ENCODE data around the gene CDCP2. TPM values are rescaled to one million over a fixed set of nuclear protein-coding genes. Genes with fewer than 3 reads are reported as not detected.

The CDCP2 gene
- total and polyA plus RNA-seq, 2 experiments from 2014 or later = not detected

DNA sequence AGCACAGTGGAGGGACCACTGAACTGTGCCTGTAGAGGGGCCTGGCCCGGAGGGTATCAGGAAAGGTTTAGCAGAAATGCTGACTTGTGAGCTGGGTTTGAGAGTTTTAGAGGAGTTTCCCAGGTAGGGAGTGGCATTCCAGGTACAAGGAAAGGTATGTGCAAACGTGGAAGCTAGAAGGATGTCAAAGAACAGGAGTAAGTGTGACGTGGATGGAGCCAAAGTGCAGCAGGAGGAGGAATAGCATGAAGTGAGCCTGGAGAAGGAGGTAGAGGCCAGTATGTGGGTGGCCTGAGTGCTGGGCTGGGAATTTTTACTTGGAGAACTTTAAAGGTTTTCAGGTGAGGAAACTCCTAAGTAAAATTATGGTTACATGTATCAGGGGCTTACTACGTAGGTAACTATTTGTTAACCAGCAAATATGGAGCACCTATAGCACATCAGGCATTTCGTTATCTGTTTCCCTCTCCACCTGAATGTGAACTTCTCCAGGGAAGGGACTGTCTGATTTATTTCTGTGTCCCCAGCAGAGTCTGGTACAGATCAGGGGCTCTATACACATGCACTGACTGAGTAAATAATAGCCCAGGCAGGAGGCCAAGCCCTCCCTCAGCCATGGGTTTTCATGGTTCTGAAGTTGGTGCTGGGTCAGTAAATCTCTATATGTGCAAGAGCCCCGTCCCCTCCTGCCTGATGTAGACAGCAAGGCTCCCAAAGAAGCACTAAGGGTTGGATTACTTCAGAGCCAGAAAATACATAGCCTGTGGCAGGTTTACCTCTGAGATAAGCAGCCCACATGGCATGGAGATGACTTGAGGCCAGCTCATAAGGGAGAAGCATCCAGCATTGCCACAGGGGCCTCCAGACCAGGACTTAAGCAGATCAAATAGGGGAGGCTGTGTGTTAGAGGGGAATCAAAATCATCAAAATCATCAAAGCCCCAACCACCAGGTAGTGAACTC is 43.4 kb downstream of the CDCP2 start:
- Histone ChIP-seq H2AFZ (no peak overlapping the region), H3K9me2 (ENCODE audit: insufficient read depth) (no peaks in the 10 kb centered on the region), H3K4me2 (no peak overlapping the region), H3K27me3 (ENCODE audit: insufficient read depth) (no peaks in the 10 kb centered on the region), H3K4me1 (ENCODE audit: insufficient read depth) (no peaks in the 10 kb centered on the region), H3K36me3 (ENCODE audit: insufficient read depth) (no peaks in the 10 kb centered on the region), H3K4me3 (no peak overlapping the region), H4K20me1 (replicated peaks; ENCODE audit: insufficient read depth) (no peaks in the 10 kb centered on the region), H3F3A (replicated peaks; ENCODE audit: low read depth) (no peaks in the 10 kb centered on the region), H3K27ac (ENCODE audit: low read depth) (no peak overlapping the region), H3K79me2 (replicated peaks; ENCODE audit: insufficient read depth) (no peaks in the 10 kb centered on the region)
- no peak for DNase-seq (ENCODE audit: low spot score)
- Mint-ChIP-seq H3K27ac (no peak overlapping the region), H3K36me3 (ENCODE audit: low read depth) (no peaks in the 10 kb centered on the region), H3K27me3 (ENCODE audit: insufficient read depth, low read depth, poor library complexity) (peaks cover 2% of the 10 kb centered on the region), H3K9me3 (no peaks in the 10 kb centered on the region; the same call in 2 of the 3 replicates), H3K4me3 (no peak overlapping the region), H3K4me1 (peaks cover 2% of the 10 kb centered on the region)
- ATAC-seq = no peak
- TF ChIP-seq CREB1 (CRISPR knock-in tag; IDR thresholded peaks at IDR 0.05; ENCODE audit: low read depth) (no peak), NANOG (IDR thresholded peaks at IDR 0.05; ENCODE audit: borderline replicate concordance) (no peak), POLR2AphosphoS5 (IDR thresholded peaks at IDR 0.05; ENCODE audit: low read depth) (no peak), JUNB (IDR thresholded peaks at IDR 0.05; ENCODE audit: unreplicated experiment) (no peak), ZNF462 (CRISPR knock-in tag; IDR thresholded peaks at IDR 0.05) (no peak), STAT1 (IDR thresholded peaks at IDR 0.05; ENCODE audit: unreplicated experiment) (no peak), REST (IDR thresholded peaks at IDR 0.05; ENCODE audit: unreplicated experiment) (no peak), EZH2phosphoT487 (IDR thresholded peaks at IDR 0.05; ENCODE audit: unreplicated experiment) (no peak)
- TF ChIP-seq, protein P1, sequence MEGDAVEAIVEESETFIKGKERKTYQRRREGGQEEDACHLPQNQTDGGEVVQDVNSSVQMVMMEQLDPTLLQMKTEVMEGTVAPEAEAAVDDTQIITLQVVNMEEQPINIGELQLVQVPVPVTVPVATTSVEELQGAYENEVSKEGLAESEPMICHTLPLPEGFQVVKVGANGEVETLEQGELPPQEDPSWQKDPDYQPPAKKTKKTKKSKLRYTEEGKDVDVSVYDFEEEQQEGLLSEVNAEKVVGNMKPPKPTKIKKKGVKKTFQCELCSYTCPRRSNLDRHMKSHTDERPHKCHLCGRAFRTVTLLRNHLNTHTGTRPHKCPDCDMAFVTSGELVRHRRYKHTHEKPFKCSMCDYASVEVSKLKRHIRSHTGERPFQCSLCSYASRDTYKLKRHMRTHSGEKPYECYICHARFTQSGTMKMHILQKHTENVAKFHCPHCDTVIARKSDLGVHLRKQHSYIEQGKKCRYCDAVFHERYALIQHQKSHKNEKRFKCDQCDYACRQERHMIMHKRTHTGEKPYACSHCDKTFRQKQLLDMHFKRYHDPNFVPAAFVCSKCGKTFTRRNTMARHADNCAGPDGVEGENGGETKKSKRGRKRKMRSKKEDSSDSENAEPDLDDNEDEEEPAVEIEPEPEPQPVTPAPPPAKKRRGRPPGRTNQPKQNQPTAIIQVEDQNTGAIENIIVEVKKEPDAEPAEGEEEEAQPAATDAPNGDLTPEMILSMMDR (conservative IDR thresholded peaks at IDR 0.05; ENCODE audit: low read depth in 2 of 2) = no peak

Measured in GM23338 (cell line).